Tibial artery (tissue), 4 donors: ENCODE results near the gene DNAH11.
"Not testable (repeated sequence)": the region's sequence is repeated elsewhere in the genome, so short reads cannot be mapped to it uniquely, and the experiment has no call there.

Source experiments
- DNase-seq, 2 donors: peaks; one replicate each; pipeline ENCODE4 v3.0.0-alpha.2; 2019
- H3K27ac ChIP-seq, 2 donors: fragments of 200-600 bp; sonication (generic) in 1 of 2; 1 replicate in 1 of 2; 2 replicates in 1 of 2; pipeline ENCODE4 v1.5.1; 2018 to 2019; ENCODE audit warnings: mild to moderate bottlenecking in 1 of 2
- H3K27me3 ChIP-seq, 2 donors: fragments of 200-600 bp; sonication (generic) in 1 of 2; one replicate each; pipeline versions ENCODE4 v1.5.1 to v1.6.0; 2016 to 2019
- H3K36me3 ChIP-seq, 3 donors: fragments of 200-600 bp; sonication (generic) in 2 of 3; one replicate each; pipeline ENCODE4 v1.5.1; 2016 to 2019; ENCODE audit warnings: mild to moderate bottlenecking in 2 of 3
- H3K4me1 ChIP-seq, 4 donors: fragments of 200-600 bp; sonication (generic) in 2 of 4; 1 replicate in 3 of 4; 2 replicates in 1 of 4; pipeline ENCODE4 v1.5.1; 2016 to 2019
- H3K4me3 ChIP-seq, 2 donors: fragments of 200-600 bp; sonication (generic) in 1 of 2; 1 replicate in 1 of 2; 2 replicates in 1 of 2; pipeline ENCODE4 v1.5.1; 2018 to 2019; ENCODE audit warnings: mild to moderate bottlenecking in 2 of 2
- H3K9me3 ChIP-seq, 3 donors: fragments of 200-600 bp; sonication (generic) in 1 of 3; one replicate each; pipeline ENCODE4 v1.5.1; 2016 to 2019
- intact Hi-C: fragments of 100-400 bp; cut with DNase I; formaldehyde crosslinking; loops from one replicate; pipeline ENCODE4 v1.15.0; 2023; ENCODE audit warnings: low total_unique reads
- TF ChIP-seq, protein P1 (sequence below), 2 experiments: fragments of 200-600 bp in 1 of 2; fragments of 450-650 bp in 1 of 2; IDR thresholded peaks; one replicate each; pipeline ENCODE4 v1.5.1; 2017 to 2019; ENCODE audit warnings: antibody characterized with exemption in 2 of 2, mild to moderate bottlenecking in 1 of 2, moderate library complexity in 1 of 2

DNAH11 gene

DNA sequence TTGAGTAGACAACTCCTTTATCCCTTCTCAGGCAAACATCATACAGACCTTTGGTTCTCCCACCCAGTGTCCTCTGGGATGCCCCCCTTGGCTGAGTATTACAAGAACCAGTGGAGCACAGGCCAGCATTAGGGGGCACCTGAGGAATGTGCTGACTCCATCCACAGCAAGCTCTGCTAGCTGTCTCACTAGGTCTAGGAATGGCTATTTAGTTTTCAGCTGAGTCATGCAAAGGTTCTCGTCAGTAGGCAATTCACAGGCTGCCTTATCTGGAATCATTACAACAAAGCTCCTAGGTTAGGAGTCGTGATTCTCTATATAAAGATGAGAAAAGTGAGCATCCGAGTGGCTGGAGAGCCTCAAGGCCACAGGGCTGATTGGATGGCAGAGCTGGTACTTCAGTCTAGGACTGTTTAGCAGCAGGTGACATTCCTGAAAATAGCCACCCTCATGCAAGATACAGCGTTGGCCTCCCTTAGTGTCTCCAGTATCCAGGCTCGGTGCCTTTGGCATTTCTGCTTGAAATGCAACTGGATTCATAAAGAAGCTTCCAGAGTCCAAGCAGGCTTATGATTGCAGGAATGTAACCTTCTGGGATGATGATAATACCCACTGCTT, 327.1 kb downstream of the DNAH11 start:
- no peaks in the 10 kb centered on the region for H3K36me3 ChIP-seq

GRCh38 chr7:21883069-21883468, 340.2 kb downstream of the DNAH11 start:
- no peaks in the 10 kb centered on the region for H3K36me3 ChIP-seq
- intact Hi-C loops = no loop called here
- TF ChIP-seq, protein P1, sequence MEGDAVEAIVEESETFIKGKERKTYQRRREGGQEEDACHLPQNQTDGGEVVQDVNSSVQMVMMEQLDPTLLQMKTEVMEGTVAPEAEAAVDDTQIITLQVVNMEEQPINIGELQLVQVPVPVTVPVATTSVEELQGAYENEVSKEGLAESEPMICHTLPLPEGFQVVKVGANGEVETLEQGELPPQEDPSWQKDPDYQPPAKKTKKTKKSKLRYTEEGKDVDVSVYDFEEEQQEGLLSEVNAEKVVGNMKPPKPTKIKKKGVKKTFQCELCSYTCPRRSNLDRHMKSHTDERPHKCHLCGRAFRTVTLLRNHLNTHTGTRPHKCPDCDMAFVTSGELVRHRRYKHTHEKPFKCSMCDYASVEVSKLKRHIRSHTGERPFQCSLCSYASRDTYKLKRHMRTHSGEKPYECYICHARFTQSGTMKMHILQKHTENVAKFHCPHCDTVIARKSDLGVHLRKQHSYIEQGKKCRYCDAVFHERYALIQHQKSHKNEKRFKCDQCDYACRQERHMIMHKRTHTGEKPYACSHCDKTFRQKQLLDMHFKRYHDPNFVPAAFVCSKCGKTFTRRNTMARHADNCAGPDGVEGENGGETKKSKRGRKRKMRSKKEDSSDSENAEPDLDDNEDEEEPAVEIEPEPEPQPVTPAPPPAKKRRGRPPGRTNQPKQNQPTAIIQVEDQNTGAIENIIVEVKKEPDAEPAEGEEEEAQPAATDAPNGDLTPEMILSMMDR (IDR thresholded peaks at IDR 0.05) = no peak
- no peak overlapping the region for H3K4me3 ChIP-seq
- H3K9me3 ChIP-seq = no peaks in the 10 kb centered on the region
- no peak overlapping the region for H3K27ac ChIP-seq
- H3K4me1 ChIP-seq = no peaks in the 10 kb centered on the region
- no peaks in the 10 kb centered on the region for H3K27me3 ChIP-seq
- no peak for DNase-seq

More for the DNA sequence above, 327.1 kb downstream of the DNAH11 start:
- H3K4me1 ChIP-seq = no peaks in the 10 kb centered on the region
- DNase-seq = no peak
- no peaks in the 10 kb centered on the region for H3K27me3 ChIP-seq
- intact Hi-C loops = no loop called here
- TF ChIP-seq, protein P1 (IDR thresholded peaks at IDR 0.05) = no peak
- H3K9me3 ChIP-seq = no peaks in the 10 kb centered on the region
- no peak overlapping the region for H3K4me3 ChIP-seq
- H3K27ac ChIP-seq = no peak overlapping the region

DNA sequence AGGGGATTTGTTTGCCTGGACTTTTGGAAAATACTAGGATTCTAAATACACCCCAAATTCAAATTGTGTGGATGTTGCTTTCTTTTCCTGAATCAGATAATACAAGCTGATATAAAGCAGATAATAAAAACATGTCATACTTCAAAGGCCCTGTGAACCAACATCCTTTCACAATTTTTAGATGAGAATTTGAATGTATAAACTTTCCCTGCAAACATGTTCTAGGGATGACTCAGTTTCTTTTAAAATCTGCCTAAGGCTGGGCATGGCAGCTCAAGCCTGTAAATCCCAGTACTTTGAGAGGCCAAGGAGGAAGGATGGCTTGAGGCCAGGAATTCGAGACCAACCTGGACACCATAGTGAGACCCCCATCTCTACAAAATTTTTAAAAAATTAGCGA, 340.7 kb downstream of the DNAH11 start:
- intact Hi-C loops, H3K36me3 ChIP-seq, H3K4me1 ChIP-seq, H3K4me3 ChIP-seq, DNase-seq, H3K27ac ChIP-seq, H3K9me3 ChIP-seq, H3K27me3 ChIP-seq: not testable (repeated sequence)

- DNase-seq = no peak
- intact Hi-C loops = no loop called here
- H3K27ac ChIP-seq = no peak overlapping the region
- no peaks in the 10 kb centered on the region for H3K9me3 ChIP-seq
- no peaks in the 10 kb centered on the region for H3K27me3 ChIP-seq
- no peak overlapping the region for H3K4me3 ChIP-seq
- no peaks in the 10 kb centered on the region for H3K36me3 ChIP-seq
- H3K4me1 ChIP-seq = no peaks in the 10 kb centered on the region
- TF ChIP-seq, protein P1 (IDR thresholded peaks at IDR 0.05) = no peak
These were observed 341.7 kb downstream of the DNAH11 start for GRCh38 chr7:21884496-21884895.

DNA sequence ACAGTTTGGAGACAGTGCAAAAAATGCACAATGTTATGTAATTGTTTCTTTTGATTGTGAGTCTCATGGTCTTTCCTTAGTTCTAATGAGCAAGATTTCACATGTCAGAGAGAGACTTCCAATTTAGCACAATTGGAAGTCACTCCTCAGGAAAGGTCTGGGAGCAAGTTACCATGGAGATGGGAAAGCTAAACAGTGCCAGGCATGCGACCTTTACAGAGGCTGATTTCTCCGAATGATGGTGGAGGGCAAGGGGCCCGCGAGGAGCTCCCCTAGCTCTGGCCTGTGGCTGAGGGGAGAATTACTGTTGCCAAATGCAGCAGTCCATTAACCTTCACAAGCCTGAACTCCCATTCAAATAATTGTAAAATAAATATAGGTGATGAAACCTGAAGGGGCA, 343.6 kb downstream of the DNAH11 start:
- no peaks in the 10 kb centered on the region for H3K36me3 ChIP-seq
- TF ChIP-seq, protein P1 (IDR thresholded peaks at IDR 0.05) = no peak
- no peak for DNase-seq
- no peak overlapping the region for H3K4me3 ChIP-seq
- no peaks in the 10 kb centered on the region for H3K9me3 ChIP-seq
- H3K4me1 ChIP-seq = no peaks in the 10 kb centered on the region
- intact Hi-C loops = no loop called here
- H3K27ac ChIP-seq = no peak overlapping the region
- no peaks in the 10 kb centered on the region for H3K27me3 ChIP-seq

DNA sequence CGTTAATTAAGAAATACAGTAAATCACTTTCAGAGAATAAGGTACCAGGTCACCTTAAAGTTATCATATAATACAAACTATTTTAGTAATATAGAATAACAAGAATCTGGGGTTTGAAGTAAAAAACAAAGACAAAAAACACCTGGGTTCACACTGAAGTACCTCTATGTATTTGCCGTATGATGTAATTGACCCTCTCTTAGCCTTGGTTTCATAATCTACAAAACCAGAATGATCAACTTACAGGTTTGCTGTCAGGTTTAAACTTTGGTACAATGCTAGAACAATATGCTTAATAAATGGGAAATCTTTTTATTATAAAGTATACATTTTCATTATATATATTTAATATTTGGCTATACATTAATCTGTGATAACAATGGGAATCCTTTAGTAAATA, 344.5 kb downstream of the DNAH11 start:
- H3K4me3 ChIP-seq = no peak overlapping the region

More for the DNA sequence above, 344.5 kb downstream of the DNAH11 start:
- intact Hi-C loops = no loop called here
- DNase-seq = no peak
- Histone ChIP-seq H3K9me3 (no peaks in the 10 kb centered on the region), H3K27me3 (no peaks in the 10 kb centered on the region), H3K27ac (no peak overlapping the region), H3K36me3 (no peaks in the 10 kb centered on the region), H3K4me1 (no peaks in the 10 kb centered on the region)
- TF ChIP-seq, protein P1 (IDR thresholded peaks at IDR 0.05) = no peak
